NCI-H460 (cell line): ENCODE measurements around the gene C1orf21. TPM values are rescaled to one million over a fixed set of nuclear protein-coding genes. Genes with fewer than 3 reads are reported as not detected.

Experiments
- DNase-seq: peaks from one replicate; pipeline ENCODE4 v3.0.0-alpha.2; 2016; ENCODE audit warnings: low read depth; ENCODE audit errors: extremely low read depth
- total RNA-seq: library from RNA; depleted of rRNA; stranded (reverse); fragments of >200 nt; shearing (Covaris generic); gene quantifications from 2 replicates; pipeline ENCODE4 v1.2.3, GENCODE V29; 2014

C1orf21 gene
- total RNA-seq, 1 experiment from 2014 or later = 12.0 TPM

GRCh38 chr1:184507165-184507564 lies 120.3 kb downstream of the C1orf21 start:
- no peak for DNase-seq

DNA sequence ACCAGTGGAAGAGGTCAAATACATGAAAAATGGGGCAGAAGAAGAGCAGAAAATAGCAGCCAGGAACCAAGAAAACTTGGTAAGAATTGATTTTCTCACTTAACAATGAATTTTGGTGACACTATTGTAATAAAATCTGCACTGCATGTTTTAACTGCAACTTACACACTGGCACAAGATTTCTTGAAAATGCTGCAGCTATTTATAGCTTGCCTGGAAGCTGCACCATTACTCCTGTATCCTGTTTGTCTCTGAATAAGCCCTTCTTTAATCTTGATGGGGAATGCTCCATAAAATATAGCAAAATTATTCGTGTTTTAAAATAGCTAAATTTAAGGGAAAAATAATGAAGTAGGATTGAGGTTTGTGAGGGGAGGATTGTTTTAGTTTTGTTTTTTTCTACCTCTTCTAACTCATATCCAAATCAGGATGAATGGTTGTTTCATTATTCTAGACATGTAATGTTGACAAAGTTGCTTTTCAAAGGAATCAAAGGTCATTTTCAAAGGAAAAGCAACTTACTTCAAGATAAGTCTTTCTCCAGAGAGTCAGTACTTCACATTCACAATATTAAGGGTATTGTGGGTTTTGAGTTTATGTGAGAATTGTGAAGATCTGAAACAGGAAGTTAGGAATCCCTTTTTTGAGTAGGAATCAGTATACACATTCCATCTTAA lies 120.9 kb downstream of the C1orf21 start:
- no peak for DNase-seq

DNA sequence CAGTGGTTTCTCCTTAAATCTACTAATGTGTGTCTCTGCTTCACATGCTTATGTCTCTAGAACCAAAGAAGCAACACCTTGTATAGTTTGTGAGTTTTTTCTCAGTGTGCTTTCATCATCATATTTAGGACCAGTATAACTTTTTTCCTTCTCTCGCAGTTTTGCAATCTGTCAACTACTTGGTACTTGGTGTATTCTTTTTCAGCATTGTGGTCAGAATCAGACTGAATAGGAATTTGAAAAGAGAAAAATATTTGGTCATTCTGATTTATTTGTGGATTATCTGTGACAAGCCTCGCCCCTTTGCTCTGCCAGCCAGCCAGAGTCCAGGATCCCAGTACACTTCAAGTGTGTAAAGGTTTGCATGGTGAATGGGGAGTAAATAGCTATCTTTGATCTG lies 122.3 kb downstream of the C1orf21 start:
- no peak for DNase-seq

- no peak for DNase-seq
Measured at GRCh38 chr1:184510110-184510509, 123.3 kb downstream of the C1orf21 start.

DNA sequence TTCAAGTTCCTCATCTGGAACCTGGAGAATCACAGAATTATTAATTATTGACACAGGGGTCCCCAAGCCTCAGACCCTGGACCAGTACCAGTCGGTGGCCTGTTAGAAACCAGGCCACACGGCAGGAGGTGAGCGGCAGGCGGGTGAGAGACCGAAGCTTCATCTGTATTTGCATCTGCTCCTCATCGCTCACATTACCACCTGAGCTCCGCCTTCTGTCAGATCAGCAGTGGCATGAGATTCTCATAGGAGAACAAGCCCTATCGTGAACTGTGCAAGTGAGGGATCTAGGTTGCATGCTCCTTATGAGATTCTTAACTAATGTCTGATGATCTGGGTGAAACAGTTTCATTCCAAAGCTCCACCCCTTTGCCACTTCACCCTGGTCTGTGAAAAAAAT lies 125.9 kb downstream of the C1orf21 start:
- no peak for DNase-seq

- DNase-seq = no peak
Measured at GRCh38 chr1:184513421-184513820, 126.6 kb downstream of the C1orf21 start.

GRCh38 chr1:184513966-184514365 lies 127.1 kb downstream of the C1orf21 start:
- no peak for DNase-seq

DNA sequence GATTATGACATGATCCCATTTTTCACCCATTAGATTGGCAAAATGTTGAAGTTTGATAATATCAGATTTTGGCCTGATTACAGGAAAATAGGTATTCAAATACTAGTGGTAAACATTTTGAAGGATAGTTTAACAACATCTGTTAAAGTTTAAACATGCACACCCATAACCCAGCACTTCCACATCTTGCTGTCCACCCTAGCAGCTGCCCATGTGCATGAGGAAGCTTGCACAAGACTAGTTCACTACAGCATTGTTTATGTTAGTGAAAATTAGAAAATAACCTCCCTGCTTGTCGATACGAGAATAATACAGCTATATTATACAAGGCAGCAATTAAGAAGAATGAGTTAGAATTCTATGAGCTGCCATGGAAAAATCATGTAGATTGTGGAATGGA lies 127.6 kb downstream of the C1orf21 start:
- DNase-seq = no peak

DNA sequence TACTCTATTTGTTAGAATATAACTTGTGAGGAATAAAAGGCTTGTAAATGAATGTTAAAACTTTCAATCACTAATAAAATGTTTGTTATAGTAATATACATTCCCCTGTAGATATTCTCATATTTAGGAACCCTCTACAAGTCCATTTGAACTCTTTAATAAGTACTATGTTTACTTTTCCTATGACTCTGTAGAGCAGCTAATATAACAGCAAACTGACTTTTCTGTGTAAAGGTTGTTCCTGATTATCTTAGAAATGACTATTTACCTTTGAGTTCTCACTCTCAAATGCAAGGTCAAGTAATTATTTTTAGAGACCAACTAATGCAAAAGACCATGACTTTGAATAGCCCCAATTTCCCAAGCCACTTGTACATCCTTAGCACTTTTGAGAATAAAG lies 130.3 kb downstream of the C1orf21 start:
- no peak for DNase-seq

GRCh38 chr1:184518736-184519357 lies 132.0 kb downstream of the C1orf21 start:
- DNase-seq = no peak

DNA sequence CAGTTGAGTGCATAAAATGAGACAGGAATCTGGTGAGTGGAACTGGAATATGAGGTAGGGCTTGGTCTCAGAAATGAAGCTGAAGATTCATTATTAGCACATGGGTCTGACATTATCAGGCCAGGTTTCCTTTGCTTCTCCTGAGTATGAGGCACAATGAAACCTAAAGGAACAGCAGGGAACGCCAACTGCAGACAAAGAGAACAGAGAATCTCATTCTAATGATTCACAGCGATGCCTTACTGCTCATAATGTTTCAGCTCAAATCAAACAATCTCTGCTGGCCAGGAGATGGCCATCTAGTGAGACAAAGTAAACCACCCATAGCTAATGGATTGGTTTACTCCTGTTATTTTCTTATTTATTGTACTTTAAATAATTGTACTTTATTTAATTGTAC lies 133.5 kb downstream of the C1orf21 start:
- no peak for DNase-seq

GRCh38 chr1:184524248-184524647 lies 137.4 kb downstream of the C1orf21 start:
- no peak for DNase-seq

DNA sequence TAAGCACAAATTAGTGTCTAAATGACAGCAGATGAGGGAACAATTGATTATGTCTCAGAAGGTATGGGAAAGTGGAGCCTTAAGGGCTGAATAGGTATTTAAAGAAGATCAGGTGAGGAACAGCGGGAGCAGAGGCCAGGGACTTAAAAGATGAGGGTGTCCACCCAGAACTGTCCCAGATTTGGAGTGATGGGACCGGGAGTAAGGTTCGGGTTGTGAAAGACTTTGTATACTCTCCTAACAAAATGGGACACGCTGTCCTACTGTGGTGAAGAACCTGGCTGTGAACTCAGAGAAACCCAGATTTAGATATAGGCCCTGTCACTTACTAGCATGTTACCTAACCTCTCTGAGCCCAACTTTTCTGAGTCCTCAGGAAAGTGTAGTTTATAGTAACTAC lies 140.6 kb downstream of the C1orf21 start:
- no peak for DNase-seq

DNA sequence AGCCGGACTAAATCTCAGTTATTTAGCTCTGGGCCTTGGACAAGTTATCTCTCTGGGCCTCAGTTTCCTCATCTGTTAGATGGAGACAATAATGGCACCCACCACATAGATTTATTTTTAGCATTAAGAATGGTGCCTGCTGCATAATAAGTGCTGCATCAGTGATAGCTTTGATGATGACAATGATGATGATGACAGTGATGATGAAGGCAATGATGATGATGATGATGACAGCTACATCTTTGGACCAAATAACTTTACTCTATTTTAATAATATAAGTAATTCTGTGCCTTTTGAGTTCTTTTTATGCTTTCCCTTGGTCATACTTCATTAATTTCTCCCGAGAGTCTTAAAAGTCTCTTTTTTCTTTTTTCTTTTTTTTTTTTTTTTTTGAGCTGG lies 143.4 kb downstream of the C1orf21 start:
- DNase-seq = no peak

- no peak for DNase-seq
Measured at GRCh38 chr1:184531296-184531695, 144.5 kb downstream of the C1orf21 start.

DNA sequence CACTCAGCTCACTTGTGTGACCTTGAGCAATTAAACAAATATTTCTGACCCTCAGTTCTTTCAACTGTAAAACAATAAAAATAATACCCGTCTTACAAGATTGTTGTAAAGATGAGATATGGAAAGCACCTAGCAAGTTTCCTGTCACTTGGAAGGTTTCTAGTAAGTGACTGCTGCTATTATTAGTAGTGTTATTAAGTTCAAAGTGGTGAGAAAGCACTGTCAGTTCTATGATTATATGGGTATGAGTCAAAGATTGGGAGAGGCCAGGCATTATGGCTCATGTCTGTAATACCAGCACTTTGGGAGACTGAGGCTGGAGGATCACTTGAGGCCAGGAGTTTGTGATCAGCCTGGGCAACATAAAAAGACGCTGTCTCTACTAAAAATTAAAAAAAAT lies 145.4 kb downstream of the C1orf21 start:
- DNase-seq = no peak

GRCh38 chr1:184533049-184533448 lies 146.2 kb downstream of the C1orf21 start:
- DNase-seq = no peak

DNA sequence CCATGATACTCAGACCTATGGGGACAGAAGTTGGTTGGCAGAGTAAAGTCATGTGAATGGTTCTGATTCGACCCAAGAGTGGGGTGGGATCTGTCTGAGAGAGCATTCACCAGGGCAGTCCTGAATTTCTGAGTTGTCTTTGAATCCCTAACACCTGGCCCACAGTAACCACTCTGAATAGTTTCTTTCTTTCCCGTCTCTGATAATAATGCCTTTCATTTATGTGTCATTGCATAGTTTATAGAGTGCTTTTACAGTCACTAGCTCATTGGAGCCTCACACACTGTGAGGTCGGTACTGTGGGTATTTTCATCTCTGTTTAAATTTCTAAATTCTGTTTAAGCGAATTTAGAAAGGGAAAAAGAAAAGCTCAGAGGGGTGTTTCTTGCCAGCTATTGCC lies 147.1 kb downstream of the C1orf21 start:
- no peak for DNase-seq

DNA sequence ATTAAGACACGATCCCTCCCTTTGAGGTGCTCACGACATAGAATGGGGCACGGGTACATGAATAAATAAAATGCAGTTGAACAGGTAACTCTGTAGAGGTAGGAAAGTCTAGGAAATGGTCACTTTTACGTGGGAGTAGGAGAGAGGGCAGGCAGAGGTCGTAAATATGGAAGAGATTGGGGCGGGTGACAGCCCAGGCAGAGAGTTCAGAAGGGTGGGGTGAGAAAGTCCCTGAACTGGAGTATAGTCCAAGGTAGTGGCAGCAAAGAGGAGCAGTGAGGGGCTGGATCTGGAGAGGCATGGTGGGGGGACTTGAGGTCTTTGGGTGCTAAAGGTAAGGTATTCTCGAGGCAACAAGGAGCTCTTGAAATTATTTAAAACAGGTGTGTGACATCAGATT lies 147.9 kb downstream of the C1orf21 start:
- DNase-seq = no peak

DNA sequence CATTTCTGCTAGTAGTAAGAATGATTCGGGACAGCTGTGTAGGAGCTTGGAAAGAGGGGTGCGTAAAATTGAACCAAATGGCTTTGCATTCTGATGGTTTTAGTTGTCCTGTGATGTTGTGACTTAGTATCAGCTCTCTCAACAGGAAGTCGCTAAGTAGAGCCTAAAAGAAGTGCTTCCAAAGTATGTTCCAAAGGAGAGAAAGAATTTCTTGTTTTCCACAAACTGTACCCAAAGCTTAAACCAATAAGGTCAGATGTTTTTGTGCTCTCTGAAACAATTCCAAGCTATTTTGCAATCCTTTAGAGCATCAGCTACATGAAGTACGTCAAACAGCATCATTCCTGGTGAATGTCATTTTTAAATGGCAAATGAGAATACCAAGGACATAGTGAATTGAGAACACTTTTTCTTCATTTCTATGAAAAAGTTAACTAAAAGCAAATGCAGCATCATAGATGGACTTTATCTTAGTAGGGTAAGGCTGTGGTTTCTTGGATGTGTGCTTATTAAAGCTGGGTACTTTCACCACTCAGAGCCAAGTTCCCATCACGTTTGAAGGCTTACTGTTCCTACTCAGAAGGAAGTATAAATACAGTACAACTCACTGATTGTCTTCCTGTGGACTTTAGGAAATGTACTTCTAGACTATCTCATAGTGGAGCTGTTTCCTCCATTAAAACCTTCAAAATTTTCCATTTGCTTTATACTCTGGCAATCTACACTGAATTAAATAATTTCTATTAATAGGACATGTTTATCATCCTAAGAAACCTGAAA lies 148.6 kb downstream of the C1orf21 start:
- DNase-seq = no peak

GRCh38 chr1:184536246-184536985 lies 149.6 kb downstream of the C1orf21 start:
- DNase-seq = no peak
